Fibroblast of skin of back (primary cell): Measurements from ENCODE around the gene SCN7A. TPM values are rescaled to one million over a fixed set of nuclear protein-coding genes. Genes with fewer than 3 reads are reported as not detected.
"Not testable (repeated sequence)": the region's sequence is repeated elsewhere in the genome, so short reads cannot be mapped to it uniquely, and the experiment has no call there.

Experiments
- DNase-seq: peaks from one replicate; pipeline ENCODE4 v3.0.0-alpha.2; 2013
- polyA plus RNA-seq, 2 experiments: library from polyadenylated mRNA; unstranded; fragments of 120-200 nt; gene quantifications; one replicate each; pipeline ENCODE4 v1.2.1, GENCODE V29; 2013; ENCODE audit not compliant: insufficient read length in 2 of 2

Gene SCN7A
- 0.18 TPM for polyA plus RNA-seq (2013, experiment 1 of 2; ENCODE audit: insufficient read length)
- polyA plus RNA-seq (2013, experiment 2 of 2; ENCODE audit: insufficient read length), result 0.18 TPM

GRCh38 chr2:166494140-166494624 is at the start of gene SCN7A:
SCN7A (minus strand) TSS chr2:166494249; CDS start chr2:166477696, 16,553 bp downstream.
- DNase-seq, result no peak

- peak; percentile 66 for DNase-seq
These were observed 45.5 kb upstream of the SCN7A start for GRCh38 chr2:166539340-166540162.

GRCh38 chr2:166536111-166536510 is 42.1 kb upstream of the SCN7A start:
- no peak for DNase-seq

GRCh38 chr2:166521155-166521554 is 27.1 kb upstream of the SCN7A start:
- no peak for DNase-seq

- no peak for DNase-seq
These were observed 26.6 kb upstream of the SCN7A start for GRCh38 chr2:166520604-166521003.

GRCh38 chr2:166519391-166519962 is 25.4 kb upstream of the SCN7A start:
- no peak for DNase-seq

GRCh38 chr2:166518634-166519390 is 24.8 kb upstream of the SCN7A start:
- no peak for DNase-seq

- no peak for DNase-seq
These were observed 23.5 kb upstream of the SCN7A start for GRCh38 chr2:166517533-166518061.

- DNase-seq, result peak; percentile 6
These were observed 22.8 kb upstream of the SCN7A start for GRCh38 chr2:166516712-166517303.

- no peak for DNase-seq
These were observed 19.9 kb upstream of the SCN7A start for GRCh38 chr2:166513952-166514351.

- no peak for DNase-seq
These were observed 5.2 kb upstream of the SCN7A start for GRCh38 chr2:166499281-166499680.

- no peak for DNase-seq
These were observed 2.6 kb downstream of the SCN7A start for GRCh38 chr2:166491461-166491860.

- DNase-seq, result no peak
These were observed 6.9 kb downstream of the SCN7A start for GRCh38 chr2:166487171-166487570.

GRCh38 chr2:166485558-166486178 is 8.4 kb downstream of the SCN7A start:
- no peak for DNase-seq

- DNase-seq, result no peak
These were observed 21.7 kb downstream of the SCN7A start for GRCh38 chr2:166472332-166472731.

- no peak for DNase-seq
These were observed 25.7 kb downstream of the SCN7A start for GRCh38 chr2:166468124-166469024.

GRCh38 chr2:166464187-166464586 is 29.9 kb downstream of the SCN7A start:
- no peak for DNase-seq

GRCh38 chr2:166463640-166464039 is 30.4 kb downstream of the SCN7A start:
- no peak for DNase-seq

- no peak for DNase-seq
These were observed 35.4 kb downstream of the SCN7A start for GRCh38 chr2:166458674-166459073.

GRCh38 chr2:166455823-166456222 is 38.2 kb downstream of the SCN7A start:
- DNase-seq, result not testable (repeated sequence)
